Neural progenitor cell (in vitro differentiated cells): ENCODE data around the gene SH3GLB1. TPM values are rescaled to one million over a fixed set of nuclear protein-coding genes. Genes with fewer than 3 reads are reported as not detected.
A peak's percentile ranks its signal among the peaks of the same experiment; 100 is the strongest.

Experiments used
- DNase-seq: peaks from one replicate; pipeline ENCODE4 v3.0.0-alpha.2; 2016; ENCODE audit warnings: low spot score
- H2AFZ ChIP-seq: fragments of 200-600 bp; sonication (generic); replicated peaks from 2 replicates; pipeline ENCODE4 v1.6.1; 2016; ENCODE audit warnings: antibody characterized with exemption
- H3F3A ChIP-seq: fragments of 200-600 bp; sonication (generic); 2 replicates; pipeline ENCODE4 v1.6.1; 2016; ENCODE audit warnings: antibody characterized with exemption, low read depth
- H3K27ac ChIP-seq: fragments of 200-600 bp; sonication (generic); 2 replicates; pipeline ENCODE4 v1.5.1; 2016; ENCODE audit warnings: mild to moderate bottlenecking
- H3K27me3 ChIP-seq: fragments of 200-600 bp; sonication (generic); 2 replicates; pipeline ENCODE4 v1.6.1; 2016; ENCODE audit warnings: mild to moderate bottlenecking, moderate library complexity
- H3K36me3 ChIP-seq: fragments of 200-600 bp; sonication (generic); 2 replicates; pipeline ENCODE4 v1.5.1; 2016
- H3K4me1 ChIP-seq: fragments of 200-600 bp; sonication (generic); 2 replicates; pipeline ENCODE4 v1.6.1; 2016; ENCODE audit warnings: mixed run types
- H3K4me2 ChIP-seq: fragments of 200-600 bp; sonication (generic); 2 replicates; pipeline ENCODE4 v1.6.1; 2016
- H3K4me3 ChIP-seq: fragments of 200-600 bp; sonication (generic); 2 replicates; pipeline ENCODE4 v1.5.1; 2016
- H3K79me2 ChIP-seq: fragments of 200-600 bp; sonication (generic); 2 replicates; pipeline ENCODE4 v1.6.1; 2016; ENCODE audit warnings: low read depth
- H3K9ac ChIP-seq: fragments of 200-600 bp; sonication (generic); 2 replicates; pipeline ENCODE4 v1.6.1; 2016
- H3K9me3 ChIP-seq: fragments of 200-600 bp; sonication (generic); 2 replicates; pipeline ENCODE4 v1.5.1; 2016; ENCODE audit warnings: low read depth
- H4K20me1 ChIP-seq: fragments of 200-600 bp; sonication (generic); 2 replicates; pipeline ENCODE4 v1.6.1; 2016; ENCODE audit warnings: low read depth
- H3K27ac Mint-ChIP-seq: 3 replicates; pipeline ENCODE4 v1.8.0; 2021; ENCODE audit warnings: mixed read lengths
- H3K27me3 Mint-ChIP-seq: 2 replicates; pipeline ENCODE4 v1.8.0; 2022; ENCODE audit warnings: low read depth, mild to moderate bottlenecking, inconsistent platforms, moderate library complexity, mixed read lengths; ENCODE audit not compliant: insufficient read depth
- H3K36me3 Mint-ChIP-seq: 3 replicates; pipeline ENCODE4 v1.8.0; 2021; ENCODE audit warnings: mixed read lengths
- H3K4me1 Mint-ChIP-seq: 3 replicates; pipeline ENCODE4 v1.8.0; 2021; ENCODE audit warnings: mixed read lengths
- H3K4me3 Mint-ChIP-seq: 3 replicates; pipeline ENCODE4 v1.8.0; 2021; ENCODE audit warnings: mild to moderate bottlenecking, moderate library complexity, mixed read lengths
- H3K9me3 Mint-ChIP-seq: 3 replicates; pipeline ENCODE4 v1.8.0; 2020; ENCODE audit warnings: mixed read lengths
- CTCF ChIP-seq: fragments of 200-600 bp; sonication (generic); IDR thresholded peaks from 2 replicates; pipeline ENCODE4 v1.5.1; 2017; ENCODE audit warnings: antibody characterized with exemption, mild to moderate bottlenecking
- EZH2 ChIP-seq: fragments of 200-600 bp; sonication (generic); IDR thresholded peaks from 2 replicates; pipeline ENCODE4 v1.6.1; 2017; ENCODE audit warnings: antibody characterized with exemption, mild to moderate bottlenecking, moderate library complexity
- EZH2phosphoT487 ChIP-seq: fragments of 200-600 bp; sonication (generic); IDR thresholded peaks from 2 replicates; pipeline ENCODE4 v1.6.1; 2017; ENCODE audit warnings: antibody characterized with exemption
- total RNA-seq: library from RNA; depleted of rRNA; stranded (reverse); fragments of >200 nt; gene quantifications from 2 replicates; pipeline ENCODE4 v1.2.3, GENCODE V29; 2015; ENCODE audit warnings: low replicate concordance

The SH3GLB1 gene
- total RNA-seq, 1 donor from 2014 or later, result 28.5 TPM

- no peak for TF ChIP-seq EZH2phosphoT487
- no peak for TF ChIP-seq CTCF
- TF ChIP-seq EZH2, result no peak
- no peak overlapping the region for H3K27ac Mint-ChIP-seq
Observed at GRCh38 chr1:86750076-86750475, 45.7 kb downstream of the SH3GLB1 start.

GRCh38 chr1:86750530-86750929 is 46.2 kb downstream of the SH3GLB1 start:
- no peaks in the 10 kb centered on the region for H3K9me3 Mint-ChIP-seq
- H3K79me2 ChIP-seq, result no peaks in the 10 kb centered on the region
- no peak overlapping the region for H3K9ac ChIP-seq
- peaks cover 4% of the 10 kb centered on the region for H3K36me3 Mint-ChIP-seq
- no peaks in the 10 kb centered on the region for H3F3A ChIP-seq
- no peaks in the 10 kb centered on the region for H4K20me1 ChIP-seq
- H3K27me3 ChIP-seq, result no peaks in the 10 kb centered on the region
- peak overlapping the region; percentile 23 for H3K27ac Mint-ChIP-seq
- no peaks in the 10 kb centered on the region for H3K9me3 ChIP-seq
- TF ChIP-seq CTCF (no peak), EZH2phosphoT487 (no peak), EZH2 (no peak)
- no peak overlapping the region for H3K4me3 Mint-ChIP-seq
- H3K36me3 ChIP-seq, result no peaks in the 10 kb centered on the region
- peaks cover 4% of the 10 kb centered on the region for H3K27me3 Mint-ChIP-seq
- H3K4me3 ChIP-seq, result no peak overlapping the region
- H3K4me2 ChIP-seq, result no peak overlapping the region
- H3K27ac ChIP-seq, result no peak overlapping the region
- no peaks in the 10 kb centered on the region for H3K4me1 ChIP-seq
- peaks cover 6% of the 10 kb centered on the region for H3K4me1 Mint-ChIP-seq
- no peak overlapping the region for H2AFZ ChIP-seq
- DNase-seq, result no peak

More at GRCh38 chr1:86750076-86750475, 45.7 kb downstream of the SH3GLB1 start:
- no peaks in the 10 kb centered on the region for H4K20me1 ChIP-seq
- Mint-ChIP-seq H3K4me3 (no peak overlapping the region), H3K9me3 (no peaks in the 10 kb centered on the region), H3K4me1 (peaks cover 6% of the 10 kb centered on the region), H3K27me3 (peaks cover 4% of the 10 kb centered on the region), H3K36me3 (peaks cover 5% of the 10 kb centered on the region)
- H3K4me1 ChIP-seq, result no peaks in the 10 kb centered on the region
- H3K36me3 ChIP-seq, result no peaks in the 10 kb centered on the region
- H3K4me2 ChIP-seq, result no peak overlapping the region
- no peak for DNase-seq
- H3K27ac ChIP-seq, result no peak overlapping the region
- no peaks in the 10 kb centered on the region for H3K27me3 ChIP-seq
- no peaks in the 10 kb centered on the region for H3K9me3 ChIP-seq
- H3K4me3 ChIP-seq, result no peak overlapping the region
- H3K9ac ChIP-seq, result no peak overlapping the region
- no peak overlapping the region for H2AFZ ChIP-seq
- H3F3A ChIP-seq, result no peaks in the 10 kb centered on the region
- H3K79me2 ChIP-seq, result no peaks in the 10 kb centered on the region

- Histone ChIP-seq H3K79me2 (no peaks in the 10 kb centered on the region), H3F3A (no peaks in the 10 kb centered on the region), H3K4me3 (no peak overlapping the region), H2AFZ (no peak overlapping the region), H3K4me2 (no peak overlapping the region), H4K20me1 (no peaks in the 10 kb centered on the region), H3K27me3 (no peaks in the 10 kb centered on the region), H3K36me3 (no peaks in the 10 kb centered on the region), H3K4me1 (no peaks in the 10 kb centered on the region), H3K9me3 (no peaks in the 10 kb centered on the region), H3K27ac (no peak overlapping the region), H3K9ac (no peak overlapping the region)
- peaks cover 6% of the 10 kb centered on the region for H3K4me1 Mint-ChIP-seq
- no peaks in the 10 kb centered on the region for H3K9me3 Mint-ChIP-seq
- no peak overlapping the region for H3K27ac Mint-ChIP-seq
- H3K4me3 Mint-ChIP-seq, result no peak overlapping the region
- TF ChIP-seq CTCF (no peak), EZH2 (no peak), EZH2phosphoT487 (no peak)
- H3K36me3 Mint-ChIP-seq, result no peaks in the 10 kb centered on the region
- no peak for DNase-seq
- peaks cover 4% of the 10 kb centered on the region for H3K27me3 Mint-ChIP-seq
Observed at GRCh38 chr1:86751923-86752322, 47.5 kb downstream of the SH3GLB1 start.
